GM18909 (cell line): ENCODE data around the gene SNRNP40.
"Not testable (repeated sequence)": the region's sequence is repeated elsewhere in the genome, so short reads cannot be mapped to it uniquely, and the experiment has no call there.

Source experiments
- ATAC-seq: cut with Tn5 transposase; IDR thresholded peaks from one replicate; pipeline ENCODE4 v1.9.1; 2021; ENCODE audit warnings: mild to moderate bottlenecking; ENCODE audit not compliant: unreplicated experiment, poor library complexity

SNRNP40 gene

DNA sequence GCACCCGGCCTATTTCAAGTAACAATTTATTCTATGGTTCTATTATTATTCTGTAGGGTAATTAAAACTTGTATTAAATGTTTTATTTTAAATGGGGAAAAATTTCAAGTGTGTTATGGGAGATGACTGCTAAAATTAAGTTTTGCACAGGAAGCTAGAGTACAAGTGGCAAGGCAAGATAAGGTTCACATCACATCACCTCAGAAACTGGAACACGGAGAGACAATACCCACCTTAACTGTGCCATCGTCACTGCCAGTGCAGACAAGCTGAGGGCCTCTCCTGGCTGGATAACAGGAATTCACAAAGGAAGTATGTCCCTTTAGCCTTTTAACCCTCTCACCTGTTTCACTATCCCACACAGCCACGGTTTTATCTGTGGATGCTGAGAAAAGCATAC, 7.6 kb downstream of the SNRNP40 start:
- no peak for ATAC-seq

DNA sequence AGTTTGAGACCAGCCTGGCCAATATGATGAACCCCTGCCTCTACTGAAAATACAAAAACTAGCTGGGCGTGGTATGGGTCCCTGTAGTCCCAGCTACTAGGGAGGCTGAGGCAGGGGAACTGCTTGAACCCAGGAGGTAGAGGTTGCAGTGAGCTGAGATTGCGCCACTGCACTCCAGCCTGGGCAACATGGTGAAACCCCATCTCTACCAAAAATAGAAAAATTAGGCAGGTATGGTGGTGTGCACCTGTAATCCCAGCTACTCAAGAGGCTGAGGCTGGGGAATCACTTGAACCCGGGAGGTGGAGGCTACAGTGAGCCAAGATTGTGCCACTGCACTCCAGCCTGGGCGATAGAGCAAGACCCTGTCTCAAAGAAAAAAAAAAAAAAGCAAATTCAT, 8.8 kb downstream of the SNRNP40 start:
- ATAC-seq, result not testable (repeated sequence)

DNA sequence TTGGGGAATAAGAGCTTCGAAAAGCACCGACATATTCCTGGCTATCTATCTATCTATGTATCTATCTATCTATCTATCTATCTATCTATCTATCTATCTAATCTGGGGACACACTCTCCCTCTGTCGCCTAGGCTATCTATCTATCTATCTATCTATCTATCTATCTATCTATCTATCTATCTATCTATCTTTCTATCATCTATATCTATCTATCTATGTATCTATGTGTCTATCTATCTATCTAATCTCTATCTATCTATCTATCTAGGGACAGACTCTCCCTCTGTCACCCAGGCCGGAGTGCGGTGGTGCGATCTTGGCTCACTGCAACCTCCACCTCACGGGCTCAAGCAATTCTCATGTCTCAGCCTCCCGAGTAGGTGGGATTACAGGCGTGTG, 14.2 kb downstream of the SNRNP40 start:
- ATAC-seq, result not testable (repeated sequence)

DNA sequence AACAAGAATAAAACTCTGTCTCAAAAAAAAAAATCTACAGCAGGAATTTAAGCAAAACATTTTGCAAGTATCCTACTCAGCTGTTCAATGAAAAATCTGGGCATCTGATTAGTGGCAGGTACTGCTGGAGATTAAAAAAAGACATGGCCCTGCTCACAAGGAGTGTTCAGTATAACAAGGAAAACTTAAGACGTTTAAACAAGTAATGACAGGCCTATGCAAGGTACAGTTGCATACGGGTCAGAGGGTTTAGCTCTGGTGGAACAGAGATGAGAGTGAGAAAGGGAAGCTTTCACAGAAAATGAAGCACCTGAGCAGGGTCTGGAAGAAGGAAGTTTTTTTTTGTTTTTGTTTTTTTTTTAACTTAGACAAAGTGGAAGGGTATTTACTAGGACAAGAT, 23.0 kb downstream of the SNRNP40 start:
- no peak for ATAC-seq

DNA sequence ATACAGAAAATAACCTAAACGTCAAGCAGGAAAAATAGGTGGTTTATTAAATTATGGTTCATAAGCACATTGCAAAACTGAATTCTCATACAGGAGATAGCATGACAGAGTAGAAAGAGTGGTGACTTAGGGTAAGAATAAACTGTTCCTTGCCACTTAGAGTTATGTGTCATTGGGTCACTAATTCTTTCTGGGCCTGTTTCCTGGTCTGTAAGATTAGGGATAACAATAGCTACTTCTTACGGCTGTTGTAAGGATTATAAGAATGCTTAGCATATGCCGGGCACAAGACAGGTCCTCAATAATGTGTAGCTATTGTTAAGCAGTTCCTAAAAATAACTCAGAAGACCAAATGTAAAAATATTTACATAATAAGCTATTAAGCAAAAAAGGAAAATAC, 24.2 kb downstream of the SNRNP40 start:
- ATAC-seq, result no peak

DNA sequence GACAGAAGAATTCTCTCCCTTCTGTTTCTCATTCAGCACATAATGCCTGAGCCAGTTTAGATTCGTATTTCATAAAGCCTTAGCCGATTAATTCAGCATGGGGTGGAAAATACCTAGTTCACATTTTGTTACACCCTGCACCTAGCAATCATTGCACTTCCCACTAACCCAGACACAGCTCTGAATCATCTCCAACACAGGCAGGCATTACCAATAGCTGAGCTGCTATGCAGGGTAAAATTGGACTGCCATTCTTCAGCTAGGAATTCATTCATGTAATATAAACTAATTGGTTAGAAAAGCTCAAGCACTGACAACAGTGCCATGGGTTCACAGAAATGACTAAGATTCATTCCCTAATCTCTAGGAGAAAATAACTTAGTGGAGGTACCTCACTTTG, 30.0 kb downstream of the SNRNP40 start:
- ATAC-seq, result no peak

DNA sequence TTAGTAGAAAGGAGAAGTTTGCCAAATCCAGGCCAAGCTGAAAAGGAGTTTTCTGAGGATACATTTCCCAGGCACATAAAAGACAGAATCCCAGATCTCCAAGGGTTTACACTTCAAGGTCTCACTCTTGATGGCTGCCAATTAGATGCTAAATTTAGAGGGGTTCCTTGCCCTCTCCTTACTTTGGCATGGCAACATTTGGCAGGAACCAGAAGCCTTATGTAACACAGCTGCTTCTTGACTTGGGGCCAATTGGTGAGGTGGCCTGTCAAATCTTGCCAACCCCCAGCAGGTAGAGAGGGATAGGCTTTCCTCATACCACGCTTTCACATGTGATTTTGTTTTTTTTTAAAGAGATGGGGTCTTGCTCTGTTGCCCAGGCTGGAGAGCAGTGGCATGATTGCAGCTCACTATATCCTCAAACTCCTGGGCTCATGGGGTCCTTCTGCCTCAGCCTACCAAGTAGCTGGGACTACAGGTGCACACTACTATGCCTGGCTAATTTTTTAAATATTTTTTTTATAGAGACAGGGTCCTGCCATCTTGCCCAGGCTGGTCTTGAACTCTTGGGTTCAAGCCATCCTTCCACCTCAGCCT, 31.7 kb downstream of the SNRNP40 start:
- ATAC-seq, result no peak

DNA sequence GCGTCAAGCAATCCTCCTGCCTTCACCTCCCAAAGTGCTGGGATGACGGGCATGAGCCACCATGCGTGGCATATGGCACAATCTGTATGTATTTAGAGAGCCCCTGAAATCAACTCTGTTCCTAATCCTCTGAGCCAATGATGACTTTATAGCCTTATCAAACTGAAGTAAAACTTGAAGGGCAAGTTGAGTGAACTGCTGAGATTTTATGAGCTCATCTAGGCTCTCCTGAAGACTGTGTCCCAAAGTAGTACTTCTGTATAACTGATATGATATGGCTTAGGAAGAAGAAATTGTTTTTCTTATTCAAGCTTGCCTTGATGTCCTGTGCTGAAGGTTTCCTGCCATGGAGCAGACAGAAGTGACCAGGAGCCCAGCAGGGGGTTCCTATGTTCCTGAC, 33.2 kb downstream of the SNRNP40 start:
- no peak for ATAC-seq

DNA sequence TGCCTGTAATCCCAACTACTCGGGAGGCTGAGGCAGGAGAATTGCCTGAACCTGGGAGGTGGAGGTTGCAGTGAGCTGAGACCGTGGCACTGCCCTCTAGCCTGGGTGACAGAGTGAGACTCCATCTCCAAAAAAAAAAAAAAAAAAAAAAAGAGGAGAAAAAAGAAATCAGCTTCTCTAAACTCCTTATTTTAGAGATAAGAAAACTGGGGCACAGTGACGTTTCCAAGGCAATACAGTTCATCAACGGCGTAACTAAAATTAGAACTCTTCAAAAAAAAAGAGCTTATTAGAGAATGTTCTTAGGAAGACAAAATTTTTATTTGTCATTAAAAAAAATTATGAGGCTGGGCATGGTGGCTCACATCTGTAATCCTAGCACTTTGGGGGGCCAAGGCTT, 34.2 kb downstream of the SNRNP40 start:
- not testable (repeated sequence) for ATAC-seq

DNA sequence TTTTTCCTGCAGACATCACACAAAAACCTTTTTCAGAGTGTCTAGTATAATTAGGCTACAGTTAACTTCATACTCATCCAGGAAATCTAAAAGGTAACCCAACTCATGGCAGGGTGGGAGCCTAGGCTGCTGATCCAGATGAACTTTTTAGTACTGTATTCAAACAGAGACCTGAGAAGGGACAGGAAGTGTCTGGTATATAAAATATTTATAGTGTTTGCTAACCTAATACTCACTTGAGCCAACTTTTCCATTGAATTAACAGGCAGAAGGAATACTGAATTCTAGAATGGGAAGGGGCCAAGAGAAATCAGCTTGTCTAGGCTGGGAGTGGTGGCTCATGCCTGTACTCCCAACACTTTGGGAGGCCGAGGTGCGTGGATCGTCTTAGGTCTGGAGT, 34.7 kb downstream of the SNRNP40 start:
- no peak for ATAC-seq

DNA sequence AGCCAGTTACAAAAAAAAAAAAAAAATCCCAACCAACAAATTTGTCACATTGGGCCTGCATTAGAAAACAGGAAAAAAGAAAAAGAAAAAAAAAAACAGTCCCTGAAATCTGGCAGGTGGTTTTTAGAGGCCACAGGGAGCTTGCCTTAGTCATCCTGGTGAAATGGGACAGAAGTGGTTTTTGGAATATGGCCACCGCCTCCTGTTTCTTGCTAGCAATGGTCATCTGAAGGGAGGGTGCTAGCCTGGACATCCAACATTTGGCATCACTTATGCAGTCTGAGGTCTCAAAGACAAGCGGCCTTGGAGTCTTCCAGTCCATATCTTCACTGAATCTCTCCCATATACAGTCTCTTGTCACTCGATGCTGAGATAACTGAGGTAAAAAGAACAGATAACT, 36.8 kb downstream of the SNRNP40 start:
- no peak for ATAC-seq

DNA sequence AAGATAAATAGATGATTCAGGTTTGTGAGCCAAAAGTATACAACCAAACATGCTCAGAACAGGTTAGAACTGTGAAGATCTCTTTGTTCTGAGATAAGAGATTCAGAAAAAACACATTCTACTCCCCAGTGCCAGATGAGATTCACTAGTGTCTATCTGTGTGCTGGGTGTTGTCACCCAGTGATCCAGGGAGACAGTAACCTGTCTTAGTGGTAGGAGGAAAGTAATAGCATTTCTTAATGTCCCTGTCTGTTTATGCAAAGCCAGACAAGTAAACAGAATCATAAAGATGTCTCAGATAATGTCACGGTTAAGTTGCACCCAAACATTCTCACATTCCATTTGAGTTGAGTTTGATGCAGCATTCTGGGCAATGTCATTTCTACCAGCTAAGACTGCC, 38.0 kb downstream of the SNRNP40 start:
- ATAC-seq, result no peak

DNA sequence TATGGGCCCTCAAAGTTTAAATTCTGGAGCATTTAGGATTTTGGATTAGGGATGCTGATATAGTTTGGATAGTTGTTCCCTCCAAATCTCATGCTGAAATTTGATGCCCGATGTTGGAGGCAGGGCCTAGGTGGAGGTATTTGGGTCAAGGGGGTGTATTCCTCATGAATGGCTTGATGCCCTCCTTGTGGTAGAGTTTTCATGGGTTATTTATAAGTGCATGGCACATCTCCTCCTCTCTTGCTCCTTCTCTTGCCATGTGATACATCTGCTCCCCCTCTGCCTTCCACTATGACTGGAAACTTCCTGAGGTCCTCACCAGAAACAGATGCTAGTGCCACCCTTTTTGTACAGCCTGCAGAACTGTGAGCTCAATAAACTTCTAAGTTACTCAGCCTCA, 39.4 kb downstream of the SNRNP40 start:
- no peak for ATAC-seq

DNA sequence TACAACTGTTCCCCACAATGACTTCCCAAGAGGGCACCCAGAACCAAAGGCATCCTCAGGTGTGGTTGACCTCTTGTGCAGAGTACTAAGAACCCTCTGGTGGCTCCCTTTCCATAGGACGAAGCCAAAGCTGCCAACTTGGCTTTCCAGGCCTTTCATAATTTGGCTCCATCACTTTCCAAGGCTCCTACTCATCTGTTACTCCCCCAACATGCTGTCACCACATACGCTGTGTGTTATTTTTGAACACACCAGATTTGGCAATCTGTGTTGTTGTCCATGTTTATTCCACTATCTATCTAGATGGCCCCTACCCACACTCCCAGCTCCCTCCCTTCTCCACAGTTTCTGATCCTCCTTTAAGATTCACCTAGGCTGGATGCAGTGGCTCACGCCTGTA, 46.7 kb downstream of the SNRNP40 start:
- no peak for ATAC-seq

DNA sequence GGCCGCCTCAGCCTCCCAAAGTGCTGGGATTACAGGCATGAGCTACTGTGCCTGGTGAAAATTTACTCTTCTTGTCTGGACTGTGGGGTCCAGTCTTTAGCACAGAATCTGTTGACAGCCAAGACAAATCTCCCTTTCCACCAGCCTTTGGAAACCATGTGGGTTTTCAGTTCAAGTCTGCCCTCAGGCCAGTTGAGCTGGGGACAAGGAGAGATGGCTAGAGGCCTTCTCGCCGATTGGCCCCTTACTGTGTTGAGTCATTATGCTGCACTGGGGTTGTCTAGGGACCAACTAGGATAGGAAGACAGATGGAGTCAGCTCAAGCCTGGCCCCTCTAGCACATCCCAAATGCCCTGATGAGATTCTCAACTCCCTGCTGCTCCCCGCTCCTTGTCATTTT, 48.3 kb downstream of the SNRNP40 start:
- ATAC-seq, result no peak

DNA sequence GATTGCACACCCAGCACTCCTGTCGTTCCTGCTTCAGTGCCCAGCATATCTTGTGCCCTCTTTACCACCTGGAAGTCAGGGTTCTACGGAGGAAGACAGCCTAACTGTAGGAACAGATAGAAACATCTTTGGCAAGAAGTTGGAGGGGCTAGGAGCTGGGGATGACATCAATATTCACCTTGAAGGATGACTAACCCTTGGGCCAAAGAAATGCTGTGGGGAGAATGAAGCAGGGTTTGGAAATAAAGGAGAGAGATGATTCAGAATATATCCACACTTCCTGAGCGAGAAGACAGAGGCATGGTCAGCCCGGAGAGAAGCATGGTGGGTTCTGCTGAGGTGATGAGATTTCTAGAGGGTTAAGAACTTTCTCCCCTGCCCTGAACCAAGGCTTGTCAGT, 52.3 kb downstream of the SNRNP40 start:
- no peak for ATAC-seq

DNA sequence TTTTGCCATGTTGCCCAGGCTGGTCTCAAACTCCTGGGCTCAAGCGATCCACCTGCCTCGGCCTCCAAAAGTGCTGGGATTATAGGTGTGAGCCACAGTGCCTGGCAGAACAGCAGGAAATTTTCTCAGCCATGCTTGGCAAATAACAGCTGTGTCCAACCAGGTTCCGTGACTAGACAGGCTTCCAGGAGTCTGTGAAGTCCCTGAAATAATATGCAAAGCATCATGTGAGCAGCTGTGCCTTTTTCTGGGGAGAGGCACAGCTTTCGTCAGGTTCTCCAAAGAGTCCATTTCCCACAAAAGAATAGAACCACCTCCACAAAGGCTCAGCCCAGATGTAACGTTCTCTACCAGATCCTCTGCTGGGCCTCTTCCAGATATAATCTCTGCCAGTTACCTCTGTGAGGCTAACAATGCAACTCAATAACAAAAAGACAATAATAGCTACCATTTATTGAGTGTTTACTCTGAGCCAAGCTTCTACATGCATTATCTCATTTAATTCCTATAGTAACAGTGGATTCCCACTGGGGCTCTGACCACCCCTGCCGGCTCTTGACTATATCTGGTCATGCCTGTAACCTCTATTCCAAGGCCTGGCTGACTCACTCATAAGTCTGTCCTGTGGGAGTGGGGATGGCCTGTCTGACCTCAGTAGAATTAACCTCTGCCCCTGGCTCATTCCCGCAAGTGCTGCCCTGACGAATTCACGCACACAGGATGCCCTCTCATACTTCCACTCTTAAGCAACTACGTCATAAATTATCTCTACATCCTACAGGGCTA, 52.9 kb downstream of the SNRNP40 start:
- ATAC-seq, result no peak

DNA sequence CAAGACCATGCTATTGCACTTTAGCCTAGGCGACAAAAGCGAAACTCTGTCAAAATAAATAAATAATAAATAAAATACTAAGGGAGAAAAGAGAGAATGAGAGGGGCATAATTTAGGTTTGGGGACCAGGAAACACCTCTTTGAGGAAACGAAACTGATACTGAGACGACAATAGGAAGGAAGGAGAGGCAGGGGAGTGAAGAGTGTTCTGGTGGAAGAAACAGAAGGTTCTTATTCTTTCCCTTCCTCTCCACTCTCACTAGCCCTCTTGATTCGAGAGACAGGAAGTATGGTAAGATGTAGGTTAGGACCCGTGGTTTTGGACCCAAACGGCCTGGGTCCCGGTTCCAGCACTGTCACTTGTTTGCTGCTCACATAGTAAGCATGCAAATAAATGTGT, 55.3 kb downstream of the SNRNP40 start:
- no peak for ATAC-seq

DNA sequence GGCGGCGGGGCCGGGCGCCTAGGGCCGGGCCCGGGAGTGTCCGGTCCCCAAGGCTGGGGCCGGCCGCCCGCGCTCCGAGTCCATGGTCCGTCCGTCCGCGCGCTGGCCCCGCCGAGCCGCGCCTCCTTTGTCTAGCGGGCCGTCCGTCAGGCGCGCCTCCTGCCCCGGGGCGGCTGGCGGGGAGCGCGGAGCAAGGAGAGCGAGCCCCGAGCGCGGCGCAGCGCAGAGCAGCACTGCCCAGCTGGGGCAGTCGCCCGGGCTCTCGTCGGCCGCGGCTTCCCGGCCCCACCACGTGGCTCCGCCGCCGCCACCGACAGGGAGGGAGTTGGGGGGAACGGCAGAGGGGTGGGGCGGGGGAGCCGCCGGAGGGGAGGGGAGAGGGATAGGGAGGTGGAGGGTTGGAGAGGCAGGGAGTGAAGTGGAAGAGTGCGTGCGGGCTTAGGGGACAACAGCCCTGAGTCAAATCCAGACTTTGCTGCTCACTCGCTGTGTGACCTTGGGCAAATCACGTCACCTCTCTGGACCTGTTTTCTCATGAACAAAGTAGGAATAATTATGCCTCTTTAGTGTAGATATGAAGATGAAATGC, 56.8 kb downstream of the SNRNP40 start, which contains the start of gene NKAIN1:
TSS of gene NKAIN1 (minus strand) at position 235 of the 589 bp plus-strand sequence. CDS start 340 bp downstream, outside the sequence.
- no peak for ATAC-seq

DNA sequence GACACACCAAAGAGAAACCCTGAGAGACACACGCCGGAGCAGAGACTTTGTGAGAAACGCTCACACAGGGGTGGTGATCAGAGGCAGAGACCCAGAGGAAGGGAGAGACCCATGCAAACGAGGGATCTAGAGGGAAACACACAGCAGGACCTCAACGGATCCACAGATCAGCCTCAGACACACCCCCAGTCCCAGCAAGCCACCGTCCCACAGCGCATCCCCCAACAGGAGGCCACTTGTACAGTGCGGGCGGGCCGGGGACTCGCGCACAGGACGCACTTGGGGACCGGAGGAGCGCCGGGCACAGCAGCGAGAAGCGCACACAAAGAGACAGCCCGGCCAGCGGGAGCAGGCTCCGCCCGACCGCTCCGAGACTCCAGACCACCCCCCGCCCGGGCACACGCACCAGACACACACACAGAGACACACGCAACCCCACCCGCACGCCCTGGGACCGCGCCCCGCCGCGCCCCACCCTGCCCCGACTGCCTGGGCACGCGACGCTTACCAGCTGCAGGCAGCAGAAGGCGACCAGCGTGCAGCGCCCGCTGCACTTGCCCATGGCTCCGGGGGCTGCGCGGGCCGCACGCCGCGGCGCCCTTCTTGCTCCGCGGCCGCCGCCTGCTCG, 57.5 kb downstream of the SNRNP40 start:
- no peak for ATAC-seq

DNA sequence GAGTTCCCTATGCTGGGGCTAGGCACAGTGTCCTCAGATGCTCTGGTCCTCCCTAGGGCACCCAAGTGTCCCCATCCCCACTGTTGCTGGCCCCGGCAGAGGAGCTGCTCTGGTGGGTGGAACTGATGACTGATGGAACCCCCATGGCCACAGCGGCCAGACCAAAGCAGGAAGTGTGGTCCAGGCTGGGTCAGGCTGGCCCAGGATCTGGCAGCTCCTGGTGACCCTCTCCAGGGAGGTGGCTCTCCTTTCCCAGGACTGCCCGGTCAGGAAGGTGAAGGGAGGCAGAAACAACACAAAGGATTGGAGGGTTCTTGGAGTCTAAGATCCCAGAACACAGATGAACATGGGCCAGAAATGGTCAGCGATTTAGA, 58.0 kb downstream of the SNRNP40 start:
- ATAC-seq, result no peak
